GM18858 (cell line): ENCODE measurements around the gene RRP9.
A peak's percentile ranks its signal among the peaks of the same experiment; 100 is the strongest.

Experiments used
- ATAC-seq: cut with Tn5 transposase; IDR thresholded peaks from one replicate; pipeline ENCODE4 v1.9.1; 2021; ENCODE audit not compliant: unreplicated experiment

Gene RRP9

GRCh38 chr3:51955893-51956770, 14.4 kb upstream of the RRP9 start:
- ATAC-seq = no peak

GRCh38 chr3:51955175-51955892, 13.6 kb upstream of the RRP9 start, which contains the start of gene GPR62:
Gene GPR62, plus strand, starts transcription at chr3:51955381. Its CDS starts 272 bp downstream, at chr3:51955653.
- ATAC-seq = no peak

- ATAC-seq = no peak
These were observed 13.0 kb upstream of the RRP9 start for GRCh38 chr3:51954713-51955112.

- no peak for ATAC-seq
These were observed 12.4 kb upstream of the RRP9 start for GRCh38 chr3:51954105-51954504.

GRCh38 chr3:51953445-51953844, 11.7 kb upstream of the RRP9 start:
- no peak for ATAC-seq

- no peak for ATAC-seq
These were observed 9.2 kb upstream of the RRP9 start for GRCh38 chr3:51950899-51951298.

- no peak for ATAC-seq
These were observed 7.4 kb upstream of the RRP9 start for GRCh38 chr3:51949121-51949520.

- no peak for ATAC-seq
These were observed 6.4 kb upstream of the RRP9 start for GRCh38 chr3:51948016-51948580.

GRCh38 chr3:51947215-51947900, 5.7 kb upstream of the RRP9 start:
- ATAC-seq = no peak

GRCh38 chr3:51946796-51947195, 5.1 kb upstream of the RRP9 start:
- ATAC-seq = no peak

- no peak for ATAC-seq
These were observed 4.4 kb upstream of the RRP9 start for GRCh38 chr3:51945926-51946705.

GRCh38 chr3:51945031-51945840, 3.5 kb upstream of the RRP9 start:
- no peak for ATAC-seq

GRCh38 chr3:51944451-51945021, 2.8 kb upstream of the RRP9 start:
- no peak for ATAC-seq

GRCh38 chr3:51943451-51944391, 2.0 kb upstream of the RRP9 start:
- no peak for ATAC-seq

- ATAC-seq = peak; percentile 26
These were observed 1.1 kb upstream of the RRP9 start for GRCh38 chr3:51942603-51943450.

GRCh38 chr3:51941463-51941797, 274 bp downstream of the RRP9 start:
- ATAC-seq = no peak

- ATAC-seq = no peak
These were observed 849 bp downstream of the RRP9 start for GRCh38 chr3:51940648-51941462.
